HepG2 (cell line): ENCODE results near the gene ARHGEF26. TPM values are rescaled to one million over a fixed set of nuclear protein-coding genes. Genes with fewer than 3 reads are reported as not detected.
A peak's percentile ranks its signal among the peaks of the same experiment; 100 is the strongest.

Experiments
- ATAC-seq: fragments of 200-7000 bp; cut with Tn5 transposase; 3 replicates; pipeline ENCODE4 v1.9.1; 2020; ENCODE audit warnings: mild to moderate bottlenecking, moderate library complexity
- BruUV-seq: library from RNA; stranded (reverse); fragments of 400-500 nt; replicated peaks from 2 replicates; lab custom pipeline; 2021; lab: Mats Ljungman, UMichigan
- CTCF ChIA-PET: fragments of 300-600 bp; formaldehyde crosslinking; extraction: SDS; loops from one replicate; lab custom pipeline; 2021; ENCODE audit warnings: low total read pairs, inconsistent platforms, low intra/inter-chr PET ratio; lab: Yijun Ruan, JAX
- POLR2A ChIA-PET: fragments of 350-600 bp; sonication (Branson Sonifier 250); formaldehyde crosslinking; loops from one replicate; lab custom pipeline; 2020; ENCODE audit warnings: antibody characterized with exemption, inconsistent platforms; lab: Yijun Ruan, JAX
- DNase-seq: peaks from one replicate; pipeline ENCODE4 v3.0.0-alpha.2; 2015; ENCODE audit warnings: low spot score
- FAIRE-seq: peaks from 3 replicates; lab custom pipeline; 2011; peaks lifted over from hg19 to GRCh38; lab: Jason Lieb, UNC
- H2AFZ ChIP-seq: one replicate; pipeline ENCODE4 v1.6.1; 2011; ENCODE audit warnings: low read length, inconsistent platforms
- H3K27ac ChIP-seq: fragments of 300-600 bp; 3 replicates; pipeline ENCODE4 v1.8.0; 2011; ENCODE audit warnings: mixed run types, mild to moderate bottlenecking, mixed read lengths, low read length, inconsistent platforms; ENCODE audit not compliant: insufficient read depth; ENCODE audit errors: extremely low read length
- H3K27me3 ChIP-seq, 2 experiments: fragments of 200-600 bp in 1 of 2; 2 replicates in 1 of 2; 3 replicates in 1 of 2; pipeline versions ENCODE4 v1.6.0 to v1.8.0; 2011; ENCODE audit warnings: low read length in 2 of 2, mild to moderate bottlenecking in 2 of 2, moderate library complexity in 2 of 2, inconsistent platforms in 1 of 2; ENCODE audit not compliant: insufficient read depth in 2 of 2, control insufficient read depth in 1 of 2
- H3K36me3 ChIP-seq, 2 experiments: fragments of 200-600 bp in 1 of 2; replicated peaks in 1 of 2; 2 replicates in 1 of 2; 3 replicates in 1 of 2; pipeline versions ENCODE4 v1.5.1 to v1.8.0; 2011; ENCODE audit warnings: low read length in 2 of 2, inconsistent platforms in 1 of 2; ENCODE audit not compliant: insufficient read depth in 2 of 2, control insufficient read depth in 1 of 2
- H3K4me1 ChIP-seq: 2 replicates; pipeline ENCODE4 v1.5.1; 2012; ENCODE audit warnings: low read length, inconsistent platforms; ENCODE audit not compliant: insufficient read depth
- H3K4me2 ChIP-seq: 2 replicates; pipeline ENCODE4 v1.6.0; 2011; ENCODE audit warnings: low read depth, low read length, inconsistent platforms
- H3K4me3 ChIP-seq, 3 experiments: fragments of 200-600 bp in 1 of 3; sonication (generic), shearing (Covaris generic) in 1 of 3; replicated peaks in 1 of 3; 2 replicates each; pipeline ENCODE4 v1.5.1; 2011 to 2016; ENCODE audit warnings: low read length in 3 of 3, inconsistent platforms in 2 of 3, low read depth in 2 of 3, mild to moderate bottlenecking in 2 of 3, control low read depth in 1 of 3, mixed read lengths in 1 of 3; ENCODE audit not compliant: insufficient read depth in 1 of 3
- H3K79me2 ChIP-seq: one replicate; pipeline ENCODE4 v1.6.1; 2011; ENCODE audit warnings: low read length, inconsistent platforms; ENCODE audit not compliant: insufficient read depth
- H3K9ac ChIP-seq: 2 replicates; pipeline ENCODE4 v1.6.0; 2011; ENCODE audit warnings: mild to moderate bottlenecking, low read depth, low read length, inconsistent platforms; ENCODE audit not compliant: insufficient read depth
- H3K9me3 ChIP-seq: 2 replicates; pipeline ENCODE4 v1.5.1; 2012; ENCODE audit warnings: mild to moderate bottlenecking, low read length
- H4K20me1 ChIP-seq: 2 replicates; pipeline ENCODE4 v1.6.0; 2011; ENCODE audit warnings: inconsistent platforms, mild to moderate bottlenecking, low read length, moderate library complexity; ENCODE audit not compliant: insufficient read depth
- ADNP ChIP-seq: sonication (generic); formaldehyde crosslinking; IDR thresholded peaks from 2 replicates; pipeline ENCODE4 v1.4.0; 2020; ENCODE audit warnings: missing genetic modification reagents
- CBX1 ChIP-seq: IDR thresholded peaks from one replicate; pipeline ENCODE4 v1.6.1; 2016; ENCODE audit warnings: antibody characterized with exemption, low read depth
- FOXA3 ChIP-seq: IDR thresholded peaks from 2 replicates; pipeline ENCODE4 v1.6.1; 2016; ENCODE audit warnings: missing genetic modification reagents, missing compliant biosample characterization
- LCORL ChIP-seq, 2 experiments: fragments of 450-650 bp in 1 of 2; sonication (generic) in 1 of 2; formaldehyde crosslinking in 1 of 2; IDR thresholded peaks; 2 replicates each; pipeline versions ENCODE4 v1.5.0 to v1.6.1; 2017 to 2020; ENCODE audit warnings: antibody characterized with exemption in 1 of 2, missing genetic modification reagents in 1 of 2
- LRRFIP1 ChIP-seq: sonication (generic); formaldehyde crosslinking; conservative IDR thresholded peaks from 2 replicates; pipeline ENCODE4 v1.4.0; 2020; ENCODE audit warnings: missing genetic modification reagents
- RFXAP ChIP-seq: sonication (generic); formaldehyde crosslinking; IDR thresholded peaks from 2 replicates; pipeline ENCODE4 v1.4.0; 2020; ENCODE audit warnings: missing genetic modification reagents, borderline replicate concordance
- RXRA ChIP-seq: sonication (generic); formaldehyde crosslinking; IDR thresholded peaks from 2 replicates; pipeline ENCODE4 v1.5.1; 2020; ENCODE audit warnings: missing genetic modification reagents
- SIX1 ChIP-seq: sonication (generic); formaldehyde crosslinking; IDR thresholded peaks from 2 replicates; pipeline ENCODE4 v1.4.0; 2020; ENCODE audit warnings: missing genetic modification reagents, borderline replicate concordance
- SPEN ChIP-seq: sonication (generic); formaldehyde crosslinking; IDR thresholded peaks from 2 replicates; pipeline ENCODE4 v1.5.1; 2020; ENCODE audit warnings: low read depth, mild to moderate bottlenecking, missing genetic modification reagents
- TEAD2 ChIP-seq: sonication (generic); formaldehyde crosslinking; IDR thresholded peaks from 2 replicates; pipeline ENCODE4 v1.9.0; 2021; ENCODE audit warnings: missing genetic modification reagents
- ZNF160 ChIP-seq: sonication (generic); formaldehyde crosslinking; IDR thresholded peaks from 2 replicates; pipeline ENCODE4 v1.8.0; 2022; ENCODE audit warnings: mild to moderate bottlenecking, inconsistent platforms, missing genetic modification reagents
- ZNF430 ChIP-seq: sonication (generic); formaldehyde crosslinking; IDR thresholded peaks from 2 replicates; pipeline ENCODE4 v1.9.0; 2021; ENCODE audit warnings: mild to moderate bottlenecking, missing genetic modification reagents
- ZNF7 ChIP-seq: IDR thresholded peaks from 2 replicates; pipeline ENCODE4 v1.6.1; 2016; ENCODE audit warnings: missing biosample characterization, missing genetic modification reagents
- ZSCAN5A ChIP-seq: sonication (generic); formaldehyde crosslinking; IDR thresholded peaks from 2 replicates; pipeline ENCODE4 v1.8.0; 2022; ENCODE audit warnings: mild to moderate bottlenecking, missing genetic modification reagents, borderline replicate concordance
- WGBS: methylation state at CpG from one replicate; pipeline ENCODE4 v1.1.6; 2017; ENCODE audit warnings: low lambda C conversion rate; 5-methylcytosine and 5-hydroxymethylcytosine counted together
- in situ Hi-C: cut with HindIII; loops from 2 replicates; pipeline ENCODE4 v1.10.0; 2017; ENCODE audit warnings: low pct_unique_long_range_greater_than_20kb; ENCODE audit not compliant: extremely low pct_ligation_motif_present
- intact Hi-C: fragments of 100-400 bp; cut with micrococcal nuclease; formaldehyde crosslinking; loops from one replicate; pipeline ENCODE4 v1.10.0; 2022; ENCODE audit not compliant: unreplicated experiment
- polyA plus RNA-seq, 8 experiments: library from polyadenylated mRNA; depleted of rRNA in 3 of 8; stranded (reverse) in 7 of 8; unstranded in 1 of 8; fragments of >200 nt; fragmentation: Illumina TruSeq in 4 of 8; extraction: Trizol in 4 of 8; gene quantifications; 2 replicates each; pipeline versions ENCODE4 v1.2.1 to v1.2.3, GENCODE V29; 2011 to 2016; ENCODE audit warnings: low read depth in 4 of 8, missing spikeins in 1 of 8, mixed read lengths in 1 of 8; ENCODE audit not compliant: insufficient read depth in 1 of 8
- total RNA-seq, 5 experiments: library from RNA; depleted of rRNA; stranded (reverse); fragments of >200 nt; fragmentation: Illumina TruSeq; extraction: Trizol; gene quantifications; 2 replicates each; pipeline ENCODE4 v1.2.3, GENCODE V29; 2016; ENCODE audit warnings: low read depth in 1 of 5

Gene ARHGEF26
- total and polyA plus RNA-seq, 2 of the 13 experiments (the other 11 are each of a cell fraction or from before 2014, with no cell fraction given) = 0.74 to 6.1 TPM

- Histone ChIP-seq H3K36me3 (no peaks in the 10 kb centered on the region), H3K27ac (no peak overlapping the region), H3K4me3 (no peak overlapping the region), H3K79me2 (no peaks in the 10 kb centered on the region), H3K4me2 (peak overlapping the region; percentile 92; the same call in 1 of the 2 replicates), H3K27me3 (peaks cover 0 to 32% of the 10 kb centered on the region in 2 experiments; a peak in 3 of 5 replicates), H2AFZ (no peak overlapping the region), H3K9ac (no peak overlapping the region), H3K9me3 (no peaks in the 10 kb centered on the region), H4K20me1 (no peaks in the 10 kb centered on the region), H3K4me1 (peaks cover 54% of the 10 kb centered on the region)
- WGBS = 46% methylated on average over 3 of the region's 3 CpGs
- in situ Hi-C loops = loop anchor here (10.0 kb wide), 1 partner anchor 131 kb away; no protein-coding TSS in a partner anchor
- intact Hi-C loops = loop anchor here (10.0 kb wide), 2 partner anchors 101 to 131 kb away; no protein-coding TSS in a partner anchor
- ChIA-PET CTCF (no interaction called here), POLR2A (no interaction called here)
- no peak for ATAC-seq
- no TSS peak for BruUV-seq
- no peak for FAIRE-seq
- DNase-seq = no peak
- TF ChIP-seq RFXAP (CRISPR knock-in tag) (no peak), ADNP (no peak)
- TF ChIP-seq, all 625 proteins: peak for 0
Measured at GRCh38 chr3:154123906-154124305, 2.7 kb downstream of the ARHGEF26 start.

GRCh38 chr3:154125378-154126030 is 4.3 kb downstream of the ARHGEF26 start:
- peak overlapping the region; percentile 20 for H3K4me2 ChIP-seq
- 37% methylated on average over 2 of the region's 2 CpGs for WGBS
- TF ChIP-seq ZNF160 (CRISPR knock-in tag) (no peak), TEAD2 (no peak), RXRA (no peak), ZNF430 (CRISPR knock-in tag) (no peak), ZSCAN5A (CRISPR knock-in tag) (no peak), CBX1 (no peak), SIX1 (CRISPR knock-in tag) (peak; percentile 44; the same call in 1 of the 2 replicates), ZNF7 (CRISPR knock-in tag) (peak; percentile 21; the same call in 1 of the 2 replicates), LRRFIP1 (CRISPR knock-in tag) (no peak), LCORL (IDR thresholded peaks at IDR 0.05) (no peak), LCORL (CRISPR knock-in tag; IDR thresholded peaks at IDR 0.05) (peak; percentile 22; the same call in 1 of the 2 replicates), SPEN (CRISPR knock-in tag) (no peak), FOXA3 (CRISPR knock-in tag) (peak; percentile 38; the same call in 1 of the 2 replicates)

More at GRCh38 chr3:154125378-154126030, 4.3 kb downstream of the ARHGEF26 start:
- Histone ChIP-seq H3K36me3 (no peaks in the 10 kb centered on the region), H3K4me3 (no peak overlapping the region), H3K27ac (no peak overlapping the region), H3K4me1 (peaks cover 54% of the 10 kb centered on the region), H2AFZ (no peak overlapping the region), H4K20me1 (no peaks in the 10 kb centered on the region), H3K9ac (no peak overlapping the region), H3K9me3 (no peaks in the 10 kb centered on the region), H3K27me3 (peaks cover 0 to 31% of the 10 kb centered on the region in 2 experiments; a peak in 3 of 5 replicates), H3K79me2 (no peaks in the 10 kb centered on the region)
- DNase-seq = peak; percentile 74
- ChIA-PET CTCF (no interaction called here), POLR2A (no interaction called here)
- in situ Hi-C loops = loop anchor here (10.0 kb wide), 1 partner anchor 129 kb away; no protein-coding TSS in a partner anchor
- ATAC-seq = peak; percentile 35
- intact Hi-C loops = loop anchor here (1.0 to 10.0 kb wide), 3 partner anchors 15 to 129 kb away; no protein-coding TSS in a partner anchor
- BruUV-seq = no TSS peak
- peak; percentile 52 for FAIRE-seq
